Parathyroid adenoma (tissue), 2 donors: ENCODE results near the gene FFAR1.

Source experiments
- H2AFZ ChIP-seq: fragments of 300-600 bp; sonication (generic); one replicate; pipeline ENCODE4 v1.7.0; 2017; ENCODE audit warnings: antibody characterized with exemption, mild to moderate bottlenecking
- H3K27ac ChIP-seq: fragments of 300-600 bp; sonication (generic); one replicate; pipeline ENCODE4 v1.7.0; 2017
- H3K27me3 ChIP-seq: fragments of 300-600 bp; sonication (generic); one replicate; pipeline ENCODE4 v1.7.0; 2017; ENCODE audit warnings: low read length; ENCODE audit not compliant: control insufficient read depth, insufficient read depth
- H3K36me3 ChIP-seq: fragments of 300-600 bp; sonication (generic); one replicate; pipeline ENCODE4 v1.7.0; 2017; ENCODE audit warnings: low read length; ENCODE audit not compliant: control insufficient read depth, insufficient read depth
- H3K4me1 ChIP-seq: fragments of 300-600 bp; sonication (generic); one replicate; pipeline ENCODE4 v1.7.0; 2017; ENCODE audit warnings: control low read depth
- H3K4me2 ChIP-seq: fragments of 300-600 bp; sonication (generic); one replicate; pipeline ENCODE4 v1.7.0; 2017; ENCODE audit warnings: low read length
- H3K4me3 ChIP-seq: fragments of 300-600 bp; sonication (generic); one replicate; pipeline ENCODE4 v1.7.0; 2017; ENCODE audit warnings: low read depth, low read length
- H3K79me2 ChIP-seq: fragments of 300-600 bp; sonication (generic); one replicate; pipeline ENCODE4 v1.7.0; 2017; ENCODE audit warnings: control low read depth
- H3K9ac ChIP-seq: fragments of 300-600 bp; sonication (generic); one replicate; pipeline ENCODE4 v1.7.0; 2017; ENCODE audit warnings: mild to moderate bottlenecking
- H3K9me3 ChIP-seq: fragments of 300-600 bp; sonication (generic); one replicate; pipeline ENCODE4 v1.7.0; 2017; ENCODE audit warnings: low read length; ENCODE audit not compliant: control insufficient read depth
- CTCF ChIP-seq: fragments of 300-600 bp; sonication (generic); IDR thresholded peaks from one replicate; pipeline ENCODE4 v1.7.0; 2017; ENCODE audit warnings: antibody characterized with exemption, mild to moderate bottlenecking
- donor health status: primary hyperparathyroidism.

FFAR1 gene

GRCh38 chr19:35360880-35361420, 13.2 kb downstream of the FFAR1 start:
- Histone ChIP-seq H3K79me2 (no peaks in the 10 kb centered on the region), H3K27ac (no peak overlapping the region), H3K4me2 (no peak overlapping the region), H3K9me3 (no peaks in the 10 kb centered on the region), H3K4me3 (no peak overlapping the region), H3K4me1 (peaks cover 2% of the 10 kb centered on the region), H3K27me3 (no peaks in the 10 kb centered on the region), H3K9ac (no peak overlapping the region), H3K36me3 (no peaks in the 10 kb centered on the region), H2AFZ (no peak overlapping the region)
- no peak for TF ChIP-seq CTCF

- no peak for TF ChIP-seq CTCF
- H3K36me3 ChIP-seq: no peaks in the 10 kb centered on the region
- H3K4me3 ChIP-seq: no peak overlapping the region
- no peak overlapping the region for H3K27ac ChIP-seq
- no peak overlapping the region for H3K4me2 ChIP-seq
- H3K79me2 ChIP-seq: no peaks in the 10 kb centered on the region
- no peak overlapping the region for H2AFZ ChIP-seq
- no peaks in the 10 kb centered on the region for H3K9me3 ChIP-seq
- no peak overlapping the region for H3K9ac ChIP-seq
- no peaks in the 10 kb centered on the region for H3K4me1 ChIP-seq
- no peaks in the 10 kb centered on the region for H3K27me3 ChIP-seq
Observed at GRCh38 chr19:35362261-35363000, 14.7 kb downstream of the FFAR1 start.

- Histone ChIP-seq H3K4me3 (no peak overlapping the region), H3K9ac (no peak overlapping the region), H3K27me3 (no peaks in the 10 kb centered on the region), H2AFZ (no peak overlapping the region), H3K27ac (no peak overlapping the region), H3K4me1 (no peaks in the 10 kb centered on the region), H3K79me2 (no peaks in the 10 kb centered on the region), H3K9me3 (no peaks in the 10 kb centered on the region), H3K36me3 (no peaks in the 10 kb centered on the region), H3K4me2 (no peak overlapping the region)
- no peak for TF ChIP-seq CTCF
Observed at GRCh38 chr19:35363001-35363590, 15.4 kb downstream of the FFAR1 start.

- H3K27ac ChIP-seq: no peak overlapping the region
- no peaks in the 10 kb centered on the region for H3K4me1 ChIP-seq
- no peaks in the 10 kb centered on the region for H3K36me3 ChIP-seq
- no peak for TF ChIP-seq CTCF
- H2AFZ ChIP-seq: no peak overlapping the region
- H3K4me2 ChIP-seq: no peak overlapping the region
- H3K4me3 ChIP-seq: no peak overlapping the region
- no peaks in the 10 kb centered on the region for H3K9me3 ChIP-seq
- H3K27me3 ChIP-seq: no peaks in the 10 kb centered on the region
- no peak overlapping the region for H3K9ac ChIP-seq
- H3K79me2 ChIP-seq: no peaks in the 10 kb centered on the region
Observed at GRCh38 chr19:35363711-35364425, 16.2 kb downstream of the FFAR1 start.
